ENCODE results near the gene OR10G7.

- TF ChIP-seq EZH2phosphoT487 (conservative IDR thresholded peaks at IDR 0.05; ENCODE audit: low read length) = no peak
- no peak for TF ChIP-seq CTCF (IDR thresholded peaks at IDR 0.05; ENCODE audit: insufficient read depth, low read length, poor library complexity, severe bottlenecking)
Measured at GRCh38 chr11:124012697-124013096, 28.4 kb downstream of the OR10G7 start, which contains the start of gene OR10G4.

Measured in SU-DHL-6 (cell line).